SU-DHL-6 (cell line): ENCODE data around the gene RHOBTB3.

Experiments used
- EZH2phosphoT487 ChIP-seq: fragments of 200-600 bp; sonication (generic), shearing (Covaris generic); conservative IDR thresholded peaks from 2 replicates; pipeline ENCODE4 v1.6.1; 2018; ENCODE audit warnings: mild to moderate bottlenecking, antibody characterized with exemption, low read length, moderate library complexity, mixed read lengths
- TF ChIP-seq, protein P1 (sequence below): fragments of 200-600 bp; sonication (generic); IDR thresholded peaks from one replicate; pipeline ENCODE4 v1.5.1; 2017; ENCODE audit warnings: antibody characterized with exemption, mild to moderate bottlenecking, low read length, moderate library complexity; ENCODE audit not compliant: insufficient read depth, poor library complexity, severe bottlenecking

GRCh38 chr5:95843733-95844223 lies 112.6 kb downstream of the RHOBTB3 start:
- TF ChIP-seq, protein P1, sequence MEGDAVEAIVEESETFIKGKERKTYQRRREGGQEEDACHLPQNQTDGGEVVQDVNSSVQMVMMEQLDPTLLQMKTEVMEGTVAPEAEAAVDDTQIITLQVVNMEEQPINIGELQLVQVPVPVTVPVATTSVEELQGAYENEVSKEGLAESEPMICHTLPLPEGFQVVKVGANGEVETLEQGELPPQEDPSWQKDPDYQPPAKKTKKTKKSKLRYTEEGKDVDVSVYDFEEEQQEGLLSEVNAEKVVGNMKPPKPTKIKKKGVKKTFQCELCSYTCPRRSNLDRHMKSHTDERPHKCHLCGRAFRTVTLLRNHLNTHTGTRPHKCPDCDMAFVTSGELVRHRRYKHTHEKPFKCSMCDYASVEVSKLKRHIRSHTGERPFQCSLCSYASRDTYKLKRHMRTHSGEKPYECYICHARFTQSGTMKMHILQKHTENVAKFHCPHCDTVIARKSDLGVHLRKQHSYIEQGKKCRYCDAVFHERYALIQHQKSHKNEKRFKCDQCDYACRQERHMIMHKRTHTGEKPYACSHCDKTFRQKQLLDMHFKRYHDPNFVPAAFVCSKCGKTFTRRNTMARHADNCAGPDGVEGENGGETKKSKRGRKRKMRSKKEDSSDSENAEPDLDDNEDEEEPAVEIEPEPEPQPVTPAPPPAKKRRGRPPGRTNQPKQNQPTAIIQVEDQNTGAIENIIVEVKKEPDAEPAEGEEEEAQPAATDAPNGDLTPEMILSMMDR: no peak
- TF ChIP-seq EZH2phosphoT487: no peak
